Skeletal muscle satellite cell (primary cell): ENCODE measurements around the gene TMEM266.

Experiments
- H3K27me3 ChIP-seq: 2 replicates; pipeline ENCODE4 v1.7.0; 2013; ENCODE audit warnings: low read length; ENCODE audit not compliant: control insufficient read depth, insufficient read depth
- H3K36me3 ChIP-seq: 2 replicates; pipeline ENCODE4 v1.7.0; 2013; ENCODE audit warnings: mild to moderate bottlenecking, control low read depth, low read length; ENCODE audit not compliant: insufficient read depth
- H3K4me1 ChIP-seq: 2 replicates; pipeline ENCODE4 v1.7.0; 2013; ENCODE audit warnings: low read length; ENCODE audit not compliant: control insufficient read depth, insufficient read depth
- H3K4me2 ChIP-seq: 2 replicates; pipeline ENCODE4 v1.7.0; 2013; ENCODE audit warnings: mild to moderate bottlenecking, low read length
- H3K4me3 ChIP-seq: 2 replicates; pipeline ENCODE4 v1.7.0; 2013; ENCODE audit warnings: low read length
- H3K9ac ChIP-seq: 2 replicates; pipeline ENCODE4 v1.7.0; 2013; ENCODE audit warnings: mild to moderate bottlenecking, low read depth, low read length, moderate library complexity
- H3K9me3 ChIP-seq: replicated peaks from 2 replicates; pipeline ENCODE4 v1.7.0; 2013; ENCODE audit warnings: mild to moderate bottlenecking, control low read depth, low read length

Gene TMEM266

DNA sequence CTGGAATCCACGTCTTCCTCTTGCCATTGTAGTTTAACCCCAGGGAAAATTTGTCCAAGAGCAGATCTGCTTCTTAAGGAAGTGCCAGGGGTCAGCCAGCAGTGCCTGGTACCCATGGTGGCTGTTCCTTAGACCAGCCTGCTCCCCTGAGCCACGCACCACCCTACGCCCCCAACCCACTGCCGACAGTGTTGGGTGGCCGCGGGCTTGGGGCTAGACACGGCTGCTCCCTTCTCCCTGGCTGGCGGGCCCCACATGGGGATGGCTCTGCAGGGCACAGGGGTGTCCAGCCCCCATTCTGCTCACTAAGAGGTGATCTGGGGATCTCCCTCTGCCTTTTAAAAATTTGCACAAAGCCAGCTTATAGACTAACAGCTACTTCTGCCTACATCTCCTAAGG, 104.8 kb downstream of the TMEM266 start:
- peaks cover 36% of the 10 kb centered on the region for H3K4me1 ChIP-seq
- no peaks in the 10 kb centered on the region for H3K36me3 ChIP-seq
- H3K9ac ChIP-seq = no peak overlapping the region
- H3K27me3 ChIP-seq = peaks cover 11% of the 10 kb centered on the region
- H3K4me3 ChIP-seq = no peak overlapping the region
- no peaks in the 10 kb centered on the region for H3K9me3 ChIP-seq
- H3K4me2 ChIP-seq = no peak overlapping the region

DNA sequence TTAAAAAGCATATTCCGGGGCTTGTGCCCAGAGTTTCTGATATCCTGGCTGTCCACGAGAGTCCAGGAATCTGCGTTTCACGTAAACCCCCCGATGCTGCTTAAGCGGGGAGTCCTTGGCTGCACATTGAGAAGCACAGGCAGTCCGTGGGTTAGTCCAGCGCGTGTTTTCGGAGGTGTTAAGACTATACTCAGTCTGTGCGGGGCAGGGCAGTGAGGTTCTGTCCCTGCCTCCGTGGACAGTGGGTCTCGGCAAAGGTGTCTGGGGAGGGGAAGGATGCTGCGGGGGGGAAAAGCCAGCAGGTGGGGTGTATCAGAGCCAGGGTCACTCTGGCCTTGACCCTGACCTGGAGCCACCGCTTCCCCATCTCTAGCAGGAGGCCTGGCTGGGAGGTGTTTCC, 106.2 kb downstream of the TMEM266 start:
- no peak overlapping the region for H3K9ac ChIP-seq
- no peaks in the 10 kb centered on the region for H3K36me3 ChIP-seq
- H3K4me1 ChIP-seq = peaks cover 39% of the 10 kb centered on the region

DNA sequence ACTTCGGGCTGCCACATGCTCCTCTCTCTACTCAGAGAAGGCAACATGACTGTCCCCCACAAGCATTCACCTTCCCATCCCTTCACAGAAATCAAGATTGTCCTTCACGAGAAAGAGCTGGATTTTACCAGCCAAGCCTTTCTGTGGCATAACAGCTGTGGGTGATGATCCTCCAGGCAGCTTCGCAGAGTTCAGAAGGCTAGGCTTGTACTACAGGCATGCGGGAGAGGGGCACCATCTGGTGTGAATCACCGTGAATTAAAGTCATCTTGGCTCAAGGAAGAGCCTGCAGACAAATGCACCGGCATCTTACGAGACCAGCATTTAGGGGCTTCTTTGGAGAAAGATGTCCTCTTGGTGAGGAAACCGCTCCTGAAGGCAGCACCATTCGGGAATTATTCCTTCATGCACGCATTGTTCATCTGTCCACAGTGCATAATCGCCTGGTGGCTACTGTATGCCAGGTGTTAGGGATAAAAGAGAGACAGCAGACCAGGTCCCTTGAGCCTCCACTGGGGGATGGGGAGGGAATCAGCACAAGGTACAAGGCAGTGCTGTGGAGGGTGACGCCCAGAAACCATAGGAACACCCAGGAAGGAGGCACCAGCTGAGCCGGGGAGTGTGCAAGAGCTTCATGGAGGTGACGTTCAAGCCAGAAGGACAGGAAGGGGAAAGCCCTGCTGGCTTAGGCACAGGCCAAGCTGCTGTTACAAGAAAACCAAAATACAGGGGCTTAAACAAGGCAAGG, 108.6 kb downstream of the TMEM266 start:
- Histone ChIP-seq H3K9ac (no peak overlapping the region), H3K4me2 (no peak overlapping the region), H3K36me3 (no peaks in the 10 kb centered on the region), H3K27me3 (peaks cover 5% of the 10 kb centered on the region), H3K4me3 (no peak overlapping the region), H3K9me3 (no peaks in the 10 kb centered on the region), H3K4me1 (peaks cover 16% of the 10 kb centered on the region)

More for the DNA sequence above, 106.2 kb downstream of the TMEM266 start:
- H3K27me3 ChIP-seq = peaks cover 5% of the 10 kb centered on the region
- no peaks in the 10 kb centered on the region for H3K9me3 ChIP-seq
- H3K4me2 ChIP-seq = no peak overlapping the region
- no peak overlapping the region for H3K4me3 ChIP-seq

DNA sequence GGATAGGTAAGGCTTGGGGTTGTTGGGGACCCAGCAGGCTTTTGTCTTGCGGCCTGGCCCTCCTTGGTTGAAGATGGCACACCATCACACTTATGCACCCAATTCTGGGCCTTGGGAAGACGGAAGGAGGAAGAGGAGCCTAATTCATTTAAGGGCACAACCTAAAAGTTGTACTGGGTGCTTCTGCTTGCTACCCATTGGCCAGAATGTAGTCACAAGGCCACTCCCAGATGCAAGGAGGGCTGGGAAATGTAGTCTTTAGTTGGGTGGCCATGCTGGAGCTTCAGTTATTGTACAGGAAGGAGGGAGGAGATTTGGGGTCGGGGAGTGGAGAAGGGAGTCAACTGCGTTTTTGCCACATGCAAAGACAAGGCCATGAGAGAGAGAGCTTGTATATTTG, 109.2 kb downstream of the TMEM266 start:
- H3K4me3 ChIP-seq = no peak overlapping the region
- no peaks in the 10 kb centered on the region for H3K9me3 ChIP-seq
- H3K9ac ChIP-seq = no peak overlapping the region
- H3K4me1 ChIP-seq = peaks cover 13% of the 10 kb centered on the region
- no peak overlapping the region for H3K4me2 ChIP-seq
- peaks cover 5% of the 10 kb centered on the region for H3K27me3 ChIP-seq
- H3K36me3 ChIP-seq = no peaks in the 10 kb centered on the region

DNA sequence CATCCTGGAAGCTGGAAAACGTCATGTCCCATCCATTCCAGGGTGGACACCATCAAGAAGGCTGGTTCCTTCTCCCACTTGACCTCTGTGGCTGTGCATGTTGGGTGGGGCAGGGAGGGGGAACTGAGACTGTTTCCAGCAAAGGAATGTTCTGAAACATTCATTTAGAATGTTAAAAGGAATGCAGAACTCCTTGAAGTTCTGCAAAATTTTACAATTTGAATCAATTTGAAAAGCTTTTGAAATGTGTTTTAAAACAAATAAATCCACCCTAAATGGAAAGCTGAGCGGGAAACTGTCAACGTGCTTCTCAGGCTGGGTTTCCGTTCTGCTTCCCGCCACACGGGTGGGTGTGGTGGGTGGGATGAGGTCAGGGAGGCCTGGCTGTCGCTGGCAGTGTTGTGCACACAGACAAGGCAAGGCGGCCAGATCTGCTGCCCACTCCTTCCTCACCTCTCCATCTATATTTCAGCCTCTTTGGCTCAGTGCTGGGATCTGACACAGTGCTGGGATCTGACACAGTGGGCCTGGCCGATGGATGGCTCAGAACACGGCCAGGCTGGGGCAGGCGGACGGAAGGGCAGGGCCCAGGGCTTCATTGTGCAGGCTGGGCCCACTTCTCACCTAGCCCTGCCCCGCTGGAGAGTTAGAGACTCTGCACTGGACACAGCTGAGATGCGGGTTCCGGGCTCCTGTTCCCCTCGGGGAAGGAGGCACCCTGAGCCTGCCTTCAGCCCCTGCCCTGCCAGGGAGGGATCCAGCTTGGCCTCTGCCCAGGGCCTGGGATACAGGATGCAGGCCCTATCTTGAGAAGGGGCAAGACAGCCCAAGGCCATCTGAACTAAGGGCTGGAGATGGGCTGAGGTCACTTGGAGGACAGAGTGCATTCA, 110.4 kb downstream of the TMEM266 start:
- H3K4me1 ChIP-seq = peaks cover 13% of the 10 kb centered on the region
- H3K9me3 ChIP-seq = no peaks in the 10 kb centered on the region
- peak overlapping the region; percentile 49 for H3K9ac ChIP-seq
- H3K36me3 ChIP-seq = no peaks in the 10 kb centered on the region
- no peak overlapping the region for H3K4me3 ChIP-seq
- peak overlapping the region; percentile 10 for H3K4me2 ChIP-seq
- H3K27me3 ChIP-seq = peaks cover 5% of the 10 kb centered on the region

DNA sequence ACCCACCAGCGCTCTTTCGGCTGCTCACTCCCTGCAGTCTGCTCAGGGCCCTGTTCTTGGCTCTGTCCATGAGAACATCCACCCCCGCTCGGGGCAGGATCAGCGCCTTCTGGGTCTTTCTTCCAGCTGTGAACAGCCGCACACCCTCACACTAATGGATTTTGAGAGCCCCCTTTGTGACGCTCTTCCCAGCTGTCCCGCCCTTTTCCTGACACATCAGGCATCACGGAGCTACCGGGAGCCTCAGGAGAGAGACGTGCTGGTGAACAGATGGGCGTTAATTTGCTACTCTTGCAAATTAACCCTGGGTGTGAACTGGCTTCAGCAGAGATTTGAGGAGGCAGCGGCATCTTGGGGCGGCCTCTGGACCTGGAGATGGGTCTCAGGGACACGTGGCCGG, 113.0 kb downstream of the TMEM266 start:
- Histone ChIP-seq H3K36me3 (no peaks in the 10 kb centered on the region), H3K4me3 (no peak overlapping the region), H3K9me3 (no peaks in the 10 kb centered on the region), H3K4me1 (peaks cover 22% of the 10 kb centered on the region), H3K9ac (no peak overlapping the region), H3K27me3 (no peaks in the 10 kb centered on the region), H3K4me2 (no peak overlapping the region)

DNA sequence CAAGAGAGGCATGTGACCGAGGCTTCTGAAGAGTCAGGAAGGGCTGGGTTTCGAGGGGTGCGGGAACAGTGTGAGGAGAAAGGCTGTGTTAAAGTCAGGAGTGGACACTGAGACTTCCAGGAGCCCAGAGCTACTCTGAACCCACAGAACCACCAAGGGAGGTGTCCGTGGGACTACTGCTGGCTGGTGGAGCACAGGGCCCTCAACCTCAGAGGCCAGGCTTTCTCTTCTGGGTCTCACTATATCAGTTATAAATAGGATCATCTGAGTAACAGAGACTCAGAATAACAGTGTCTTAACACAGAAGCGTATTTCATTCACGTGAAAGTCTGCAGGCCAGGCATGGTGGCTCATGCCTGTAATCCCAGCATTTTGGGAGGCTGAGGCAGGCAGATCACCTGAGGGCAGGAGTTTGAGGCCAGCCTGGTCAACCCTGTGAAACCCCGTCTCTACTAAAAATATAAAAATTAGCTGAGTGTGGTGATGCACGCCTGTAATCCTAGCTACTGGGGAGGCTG, 113.6 kb downstream of the TMEM266 start:
- no peaks in the 10 kb centered on the region for H3K36me3 ChIP-seq
- H3K9me3 ChIP-seq = no peaks in the 10 kb centered on the region
- no peak overlapping the region for H3K4me2 ChIP-seq
- peaks cover 28% of the 10 kb centered on the region for H3K4me1 ChIP-seq
- no peak overlapping the region for H3K9ac ChIP-seq
- H3K4me3 ChIP-seq = no peak overlapping the region
- no peaks in the 10 kb centered on the region for H3K27me3 ChIP-seq

DNA sequence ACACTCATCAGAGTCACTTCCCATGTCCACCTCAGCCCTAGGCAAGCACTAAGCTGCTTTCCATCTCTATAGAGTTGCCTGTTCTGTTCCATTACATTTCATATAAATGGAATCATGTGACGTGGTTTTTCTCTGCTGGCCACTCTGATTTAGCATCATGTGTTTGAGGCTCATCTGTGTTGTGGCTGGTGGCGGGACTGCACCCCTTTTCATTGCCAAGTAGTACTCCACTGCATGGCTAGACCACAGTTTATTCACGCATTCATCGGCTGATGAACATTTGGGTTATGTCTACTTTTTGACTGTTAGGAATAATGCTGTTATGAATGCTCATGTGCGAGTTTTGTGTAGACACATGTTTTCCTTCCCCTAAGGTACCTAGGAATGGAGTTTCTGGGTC, 114.9 kb downstream of the TMEM266 start:
- H3K36me3 ChIP-seq = no peaks in the 10 kb centered on the region
- no peak overlapping the region for H3K4me2 ChIP-seq
- H3K27me3 ChIP-seq = no peaks in the 10 kb centered on the region
- no peaks in the 10 kb centered on the region for H3K9me3 ChIP-seq
- H3K4me1 ChIP-seq = peaks cover 29% of the 10 kb centered on the region
- H3K4me3 ChIP-seq = no peak overlapping the region
- no peak overlapping the region for H3K9ac ChIP-seq

DNA sequence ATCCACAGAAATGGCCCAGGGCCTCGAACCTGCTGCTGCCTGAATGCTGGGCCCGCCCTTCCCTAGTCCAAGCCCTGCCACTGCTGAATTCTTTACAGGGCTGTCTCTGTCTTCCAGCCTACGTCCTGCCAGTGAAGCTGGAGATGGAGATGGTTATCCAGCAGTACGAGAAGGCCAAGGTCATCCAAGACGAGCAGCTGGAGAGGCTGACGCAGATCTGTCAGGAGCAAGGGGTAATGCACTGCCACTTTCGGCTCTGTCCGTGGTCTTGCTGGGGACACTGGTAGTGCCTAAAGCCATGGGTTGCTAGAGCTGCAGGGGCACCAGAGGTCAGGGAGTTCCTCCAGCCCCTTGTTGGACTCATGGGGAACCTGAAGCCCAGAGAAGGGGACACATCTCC, 115.7 kb downstream of the TMEM266 start:
- Histone ChIP-seq H3K27me3 (no peaks in the 10 kb centered on the region), H3K4me1 (peaks cover 21% of the 10 kb centered on the region), H3K9me3 (no peaks in the 10 kb centered on the region), H3K4me3 (no peak overlapping the region), H3K9ac (no peak overlapping the region), H3K36me3 (no peaks in the 10 kb centered on the region), H3K4me2 (no peak overlapping the region)

DNA sequence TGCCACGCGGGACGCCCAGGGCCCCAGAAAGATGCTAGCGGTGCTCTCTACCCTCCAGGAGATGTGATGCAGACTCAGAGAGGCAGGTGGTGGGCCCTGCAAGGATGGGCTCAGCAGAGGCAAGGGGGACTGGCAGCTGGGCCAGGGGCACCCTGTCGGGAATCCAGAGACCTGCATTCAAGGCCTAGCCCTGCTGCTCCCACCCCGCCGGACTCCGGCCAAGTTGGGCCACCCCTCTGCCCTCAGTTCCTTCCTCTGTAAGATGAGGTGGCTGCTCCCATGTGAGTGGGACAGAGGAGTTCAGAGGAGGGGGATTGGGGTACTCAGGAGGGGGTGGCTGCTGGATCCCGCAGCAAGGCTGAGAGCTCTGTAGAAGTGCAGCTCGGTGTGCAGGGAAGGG, 116.3 kb downstream of the TMEM266 start:
- no peak overlapping the region for H3K4me3 ChIP-seq
- no peaks in the 10 kb centered on the region for H3K36me3 ChIP-seq
- H3K27me3 ChIP-seq = no peaks in the 10 kb centered on the region
- peaks cover 21% of the 10 kb centered on the region for H3K4me1 ChIP-seq
- no peak overlapping the region for H3K4me2 ChIP-seq
- no peaks in the 10 kb centered on the region for H3K9me3 ChIP-seq
- H3K9ac ChIP-seq = no peak overlapping the region

DNA sequence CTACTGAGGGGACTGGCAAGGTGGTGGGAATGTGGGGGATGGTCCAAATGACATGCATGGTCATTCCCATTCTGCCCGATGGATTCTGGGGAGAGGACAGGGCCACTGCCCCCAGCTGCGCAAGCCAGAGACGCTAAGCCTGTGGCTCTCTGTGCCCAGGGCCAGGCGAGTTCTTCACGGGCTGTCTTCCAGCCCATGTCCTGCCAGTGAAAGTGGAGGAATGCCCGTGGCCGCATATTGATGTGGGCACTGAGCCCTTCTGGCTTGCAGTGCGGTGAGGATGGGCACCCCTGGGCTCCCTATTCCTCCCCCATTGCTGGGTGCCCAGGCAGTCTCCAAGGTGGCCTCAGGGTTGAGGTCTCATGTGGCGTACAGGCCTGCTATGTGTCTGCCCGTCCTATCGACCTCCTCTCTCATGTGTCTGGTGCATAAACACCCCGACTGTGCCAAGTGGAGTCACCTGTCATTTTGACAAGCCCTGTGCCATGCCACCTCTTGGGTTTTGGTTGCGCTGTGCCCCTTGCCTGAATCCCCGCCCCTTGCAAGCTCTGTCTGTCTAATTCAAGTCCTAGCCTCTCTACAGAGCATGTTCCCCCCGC, 116.8 kb downstream of the TMEM266 start:
- no peaks in the 10 kb centered on the region for H3K27me3 ChIP-seq
- no peak overlapping the region for H3K9ac ChIP-seq
- H3K36me3 ChIP-seq = no peaks in the 10 kb centered on the region
- H3K4me3 ChIP-seq = no peak overlapping the region
- H3K9me3 ChIP-seq = no peaks in the 10 kb centered on the region
- H3K4me2 ChIP-seq = no peak overlapping the region
- H3K4me1 ChIP-seq = peaks cover 21% of the 10 kb centered on the region
